ENCODE results near the gene TBX15. TPM values are rescaled to one million over a fixed set of nuclear protein-coding genes. Genes with fewer than 3 reads are reported as not detected.

The TBX15 gene
- total RNA-seq, 6 experiments from 2014 or later, result 0.29 to 56.5 (median 16.5) TPM

- intact Hi-C loops (cut with DNase I), result no loop called here
- Histone ChIP-seq H3K36me3 (no peaks in the 10 kb centered on the region), H3K4me1 (no peaks in the 10 kb centered on the region), H3K27me3 (no peaks in the 10 kb centered on the region), H3K9me3 (no peaks in the 10 kb centered on the region), H3K4me3 (no peak overlapping the region), H3K27ac (no peak overlapping the region)
- WGBS (ENCODE audit: insufficient coverage, low coverage, low lambda C conversion rate, missing lambda C conversion rate), result 69% methylated on average over 3 of the region's 3 CpGs
- DNase-seq (no peak), ATAC-seq (no peak)
- TF ChIP-seq POLR2A (IDR thresholded peaks at IDR 0.05), result no peak
- TF ChIP-seq CTCF (IDR thresholded peaks at IDR 0.05), result no peak
Observed at GRCh38 chr1:118859999-118860398, 128.1 kb downstream of the TBX15 start.

- H3K27me3 ChIP-seq, result no peaks in the 10 kb centered on the region
- no peaks in the 10 kb centered on the region for H3K36me3 ChIP-seq
- ATAC-seq (no peak), DNase-seq (no peak)
- no peak overlapping the region for H3K27ac ChIP-seq
- TF ChIP-seq CTCF (IDR thresholded peaks at IDR 0.05) (no peak), POLR2A (IDR thresholded peaks at IDR 0.05) (no peak)
- 43% methylated on average over 1 of the region's 2 CpGs for WGBS (ENCODE audit: insufficient coverage, low coverage, low lambda C conversion rate, missing lambda C conversion rate)
- no peaks in the 10 kb centered on the region for H3K4me1 ChIP-seq
- intact Hi-C loops (cut with DNase I), result no loop called here
- H3K4me3 ChIP-seq, result no peak overlapping the region
- H3K9me3 ChIP-seq, result no peaks in the 10 kb centered on the region
Observed at GRCh38 chr1:118846443-118846842, 141.7 kb downstream of the TBX15 start.

GRCh38 chr1:118842452-118843201, 145.5 kb downstream of the TBX15 start:
- no peaks in the 10 kb centered on the region for H3K36me3 ChIP-seq
- 52% methylated on average over 14 of the region's 14 CpGs for WGBS (ENCODE audit: insufficient coverage, low coverage, low lambda C conversion rate, missing lambda C conversion rate)
- TF ChIP-seq POLR2A (IDR thresholded peaks at IDR 0.05) (no peak), CTCF (IDR thresholded peaks at IDR 0.05) (no peak)
- ATAC-seq (peak in 1 of 4 donors; percentile 10), DNase-seq (no peak)
- H3K9me3 ChIP-seq, result no peaks in the 10 kb centered on the region
- no peaks in the 10 kb centered on the region for H3K4me1 ChIP-seq
- intact Hi-C loops (cut with DNase I), result no loop called here
- H3K27ac ChIP-seq, result no peak overlapping the region
- no peaks in the 10 kb centered on the region for H3K27me3 ChIP-seq
- no peak overlapping the region for H3K4me3 ChIP-seq

- TF ChIP-seq CTCF (IDR thresholded peaks at IDR 0.05) (no peak), POLR2A (IDR thresholded peaks at IDR 0.05) (no peak)
- no peaks in the 10 kb centered on the region for H3K27me3 ChIP-seq
- no peaks in the 10 kb centered on the region for H3K36me3 ChIP-seq
- H3K27ac ChIP-seq, result no peak overlapping the region
- H3K4me1 ChIP-seq, result no peaks in the 10 kb centered on the region
- ATAC-seq (peak; percentile 33 to 67 (median 46)), DNase-seq (no peak)
- no peaks in the 10 kb centered on the region for H3K9me3 ChIP-seq
- intact Hi-C loops (cut with DNase I), result no loop called here
- no peak overlapping the region for H3K4me3 ChIP-seq
Observed at GRCh38 chr1:118841521-118841920, 146.6 kb downstream of the TBX15 start.

Small RNA genes lying within 50 kb of the gene (small RNA-seq; reads per million reads assigned to genes)
- gene AL139420.2, result 0 reads per million in 2 experiments

Other genes starting within 250 kb of the TBX15 start
- 1 to 10 TPM; 4.3 to 8.7 (median 6.2) TPM for gene WARS2, start 152.3 kb upstream of the TBX15 start, total RNA-seq